SU-DHL-6 (cell line): ENCODE data around the gene H3-3A.

Experiments
- CTCF ChIP-seq: fragments of 200-600 bp; sonication (generic); IDR thresholded peaks from one replicate; pipeline ENCODE4 v1.5.1; 2017; ENCODE audit warnings: antibody characterized with exemption, mild to moderate bottlenecking, low read length, moderate library complexity; ENCODE audit not compliant: insufficient read depth, poor library complexity, severe bottlenecking
- EZH2phosphoT487 ChIP-seq: fragments of 200-600 bp; sonication (generic), shearing (Covaris generic); conservative IDR thresholded peaks from 2 replicates; pipeline ENCODE4 v1.6.1; 2018; ENCODE audit warnings: mild to moderate bottlenecking, antibody characterized with exemption, low read length, moderate library complexity, mixed read lengths

GRCh38 chr1:226119169-226119568, 56.7 kb downstream of the H3-3A start:
- TF ChIP-seq CTCF = no peak
- no peak for TF ChIP-seq EZH2phosphoT487
